ENCODE measurements around the gene ATXN1.

DNA sequence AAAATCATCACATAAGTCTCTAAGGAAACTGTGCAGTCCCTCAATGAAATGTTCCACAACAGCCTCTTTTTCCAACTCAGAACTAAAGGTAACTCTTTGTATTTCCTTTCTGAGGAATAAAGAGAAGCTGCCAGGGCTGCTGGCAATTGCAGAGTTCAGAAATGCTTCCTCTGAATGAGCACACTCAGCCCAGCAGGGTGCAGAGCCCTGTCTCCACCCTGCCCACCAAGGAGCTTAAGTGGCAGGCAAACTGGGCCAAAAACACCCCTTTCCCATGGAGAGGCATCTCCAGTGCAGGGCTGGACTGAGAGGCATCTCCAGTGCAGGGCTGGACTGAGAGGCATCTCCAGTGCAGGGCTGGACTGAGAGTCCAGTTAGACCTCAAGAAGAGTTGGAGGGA, 267.5 kb downstream of the ATXN1 start:
- TF ChIP-seq, protein P1, sequence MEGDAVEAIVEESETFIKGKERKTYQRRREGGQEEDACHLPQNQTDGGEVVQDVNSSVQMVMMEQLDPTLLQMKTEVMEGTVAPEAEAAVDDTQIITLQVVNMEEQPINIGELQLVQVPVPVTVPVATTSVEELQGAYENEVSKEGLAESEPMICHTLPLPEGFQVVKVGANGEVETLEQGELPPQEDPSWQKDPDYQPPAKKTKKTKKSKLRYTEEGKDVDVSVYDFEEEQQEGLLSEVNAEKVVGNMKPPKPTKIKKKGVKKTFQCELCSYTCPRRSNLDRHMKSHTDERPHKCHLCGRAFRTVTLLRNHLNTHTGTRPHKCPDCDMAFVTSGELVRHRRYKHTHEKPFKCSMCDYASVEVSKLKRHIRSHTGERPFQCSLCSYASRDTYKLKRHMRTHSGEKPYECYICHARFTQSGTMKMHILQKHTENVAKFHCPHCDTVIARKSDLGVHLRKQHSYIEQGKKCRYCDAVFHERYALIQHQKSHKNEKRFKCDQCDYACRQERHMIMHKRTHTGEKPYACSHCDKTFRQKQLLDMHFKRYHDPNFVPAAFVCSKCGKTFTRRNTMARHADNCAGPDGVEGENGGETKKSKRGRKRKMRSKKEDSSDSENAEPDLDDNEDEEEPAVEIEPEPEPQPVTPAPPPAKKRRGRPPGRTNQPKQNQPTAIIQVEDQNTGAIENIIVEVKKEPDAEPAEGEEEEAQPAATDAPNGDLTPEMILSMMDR (IDR thresholded peaks at IDR 0.05), result no peak
- TF ChIP-seq RAD21 (conservative IDR thresholded peaks at IDR 0.05 in 1 of 2, IDR thresholded peaks at IDR 0.05 in 1 of 2) (no peak), POLR2A (IDR thresholded peaks at IDR 0.05; ENCODE audit: low read length) (no peak), BCL3 (IDR thresholded peaks at IDR 0.05) (no peak), SREBF2 (IDR thresholded peaks at IDR 0.05) (no peak), RFX5 (IDR thresholded peaks at IDR 0.05) (no peak)
